ENCODE measurements around the gene MERTK. TPM values are rescaled to one million over a fixed set of nuclear protein-coding genes. Genes with fewer than 3 reads are reported as not detected.

The MERTK gene
- total and polyA plus RNA-seq, 2 of the 8 experiments (the other 6 are each of a cell fraction or from before 2014, with no cell fraction given): 6.5 to 7.0 TPM

DNA sequence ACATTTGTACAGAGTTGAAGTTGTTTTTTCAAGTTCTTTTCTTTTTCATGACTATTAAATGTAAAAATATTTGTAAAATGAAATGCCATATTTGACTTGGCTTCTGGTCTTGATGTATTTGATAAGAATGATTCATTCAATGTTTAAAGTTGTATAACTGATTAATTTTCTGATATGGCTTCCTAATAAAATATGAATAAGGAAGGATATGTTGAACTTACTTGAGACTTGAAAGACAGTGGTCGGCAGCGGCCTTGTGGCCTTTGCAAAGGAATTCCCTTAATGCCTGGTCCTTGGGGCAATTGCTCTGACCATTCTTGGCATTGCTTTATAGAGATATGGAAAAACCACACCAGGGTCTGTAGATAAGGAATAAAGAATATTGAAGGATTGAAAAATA is 130.8 kb downstream of the MERTK start (continued):
- TF ChIP-seq, protein P1, sequence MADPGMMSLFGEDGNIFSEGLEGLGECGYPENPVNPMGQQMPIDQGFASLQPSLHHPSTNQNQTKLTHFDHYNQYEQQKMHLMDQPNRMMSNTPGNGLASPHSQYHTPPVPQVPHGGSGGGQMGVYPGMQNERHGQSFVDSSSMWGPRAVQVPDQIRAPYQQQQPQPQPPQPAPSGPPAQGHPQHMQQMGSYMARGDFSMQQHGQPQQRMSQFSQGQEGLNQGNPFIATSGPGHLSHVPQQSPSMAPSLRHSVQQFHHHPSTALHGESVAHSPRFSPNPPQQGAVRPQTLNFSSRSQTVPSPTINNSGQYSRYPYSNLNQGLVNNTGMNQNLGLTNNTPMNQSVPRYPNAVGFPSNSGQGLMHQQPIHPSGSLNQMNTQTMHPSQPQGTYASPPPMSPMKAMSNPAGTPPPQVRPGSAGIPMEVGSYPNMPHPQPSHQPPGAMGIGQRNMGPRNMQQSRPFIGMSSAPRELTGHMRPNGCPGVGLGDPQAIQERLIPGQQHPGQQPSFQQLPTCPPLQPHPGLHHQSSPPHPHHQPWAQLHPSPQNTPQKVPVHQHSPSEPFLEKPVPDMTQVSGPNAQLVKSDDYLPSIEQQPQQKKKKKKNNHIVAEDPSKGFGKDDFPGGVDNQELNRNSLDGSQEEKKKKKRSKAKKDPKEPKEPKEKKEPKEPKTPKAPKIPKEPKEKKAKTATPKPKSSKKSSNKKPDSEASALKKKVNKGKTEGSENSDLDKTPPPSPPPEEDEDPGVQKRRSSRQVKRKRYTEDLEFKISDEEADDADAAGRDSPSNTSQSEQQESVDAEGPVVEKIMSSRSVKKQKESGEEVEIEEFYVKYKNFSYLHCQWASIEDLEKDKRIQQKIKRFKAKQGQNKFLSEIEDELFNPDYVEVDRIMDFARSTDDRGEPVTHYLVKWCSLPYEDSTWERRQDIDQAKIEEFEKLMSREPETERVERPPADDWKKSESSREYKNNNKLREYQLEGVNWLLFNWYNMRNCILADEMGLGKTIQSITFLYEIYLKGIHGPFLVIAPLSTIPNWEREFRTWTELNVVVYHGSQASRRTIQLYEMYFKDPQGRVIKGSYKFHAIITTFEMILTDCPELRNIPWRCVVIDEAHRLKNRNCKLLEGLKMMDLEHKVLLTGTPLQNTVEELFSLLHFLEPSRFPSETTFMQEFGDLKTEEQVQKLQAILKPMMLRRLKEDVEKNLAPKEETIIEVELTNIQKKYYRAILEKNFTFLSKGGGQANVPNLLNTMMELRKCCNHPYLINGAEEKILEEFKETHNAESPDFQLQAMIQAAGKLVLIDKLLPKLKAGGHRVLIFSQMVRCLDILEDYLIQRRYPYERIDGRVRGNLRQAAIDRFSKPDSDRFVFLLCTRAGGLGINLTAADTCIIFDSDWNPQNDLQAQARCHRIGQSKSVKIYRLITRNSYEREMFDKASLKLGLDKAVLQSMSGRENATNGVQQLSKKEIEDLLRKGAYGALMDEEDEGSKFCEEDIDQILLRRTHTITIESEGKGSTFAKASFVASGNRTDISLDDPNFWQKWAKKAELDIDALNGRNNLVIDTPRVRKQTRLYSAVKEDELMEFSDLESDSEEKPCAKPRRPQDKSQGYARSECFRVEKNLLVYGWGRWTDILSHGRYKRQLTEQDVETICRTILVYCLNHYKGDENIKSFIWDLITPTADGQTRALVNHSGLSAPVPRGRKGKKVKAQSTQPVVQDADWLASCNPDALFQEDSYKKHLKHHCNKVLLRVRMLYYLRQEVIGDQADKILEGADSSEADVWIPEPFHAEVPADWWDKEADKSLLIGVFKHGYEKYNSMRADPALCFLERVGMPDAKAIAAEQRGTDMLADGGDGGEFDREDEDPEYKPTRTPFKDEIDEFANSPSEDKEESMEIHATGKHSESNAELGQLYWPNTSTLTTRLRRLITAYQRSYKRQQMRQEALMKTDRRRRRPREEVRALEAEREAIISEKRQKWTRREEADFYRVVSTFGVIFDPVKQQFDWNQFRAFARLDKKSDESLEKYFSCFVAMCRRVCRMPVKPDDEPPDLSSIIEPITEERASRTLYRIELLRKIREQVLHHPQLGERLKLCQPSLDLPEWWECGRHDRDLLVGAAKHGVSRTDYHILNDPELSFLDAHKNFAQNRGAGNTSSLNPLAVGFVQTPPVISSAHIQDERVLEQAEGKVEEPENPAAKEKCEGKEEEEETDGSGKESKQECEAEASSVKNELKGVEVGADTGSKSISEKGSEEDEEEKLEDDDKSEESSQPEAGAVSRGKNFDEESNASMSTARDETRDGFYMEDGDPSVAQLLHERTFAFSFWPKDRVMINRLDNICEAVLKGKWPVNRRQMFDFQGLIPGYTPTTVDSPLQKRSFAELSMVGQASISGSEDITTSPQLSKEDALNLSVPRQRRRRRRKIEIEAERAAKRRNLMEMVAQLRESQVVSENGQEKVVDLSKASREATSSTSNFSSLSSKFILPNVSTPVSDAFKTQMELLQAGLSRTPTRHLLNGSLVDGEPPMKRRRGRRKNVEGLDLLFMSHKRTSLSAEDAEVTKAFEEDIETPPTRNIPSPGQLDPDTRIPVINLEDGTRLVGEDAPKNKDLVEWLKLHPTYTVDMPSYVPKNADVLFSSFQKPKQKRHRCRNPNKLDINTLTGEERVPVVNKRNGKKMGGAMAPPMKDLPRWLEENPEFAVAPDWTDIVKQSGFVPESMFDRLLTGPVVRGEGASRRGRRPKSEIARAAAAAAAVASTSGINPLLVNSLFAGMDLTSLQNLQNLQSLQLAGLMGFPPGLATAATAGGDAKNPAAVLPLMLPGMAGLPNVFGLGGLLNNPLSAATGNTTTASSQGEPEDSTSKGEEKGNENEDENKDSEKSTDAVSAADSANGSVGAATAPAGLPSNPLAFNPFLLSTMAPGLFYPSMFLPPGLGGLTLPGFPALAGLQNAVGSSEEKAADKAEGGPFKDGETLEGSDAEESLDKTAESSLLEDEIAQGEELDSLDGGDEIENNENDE (IDR thresholded peaks at IDR 0.05; ENCODE audit: insufficient replicate concordance, low read length): no peak
- no peak for TF ChIP-seq TAF7 (optimal IDR thresholded peaks at IDR 0.05; ENCODE audit: borderline replicate concordance, low read depth, low read length)
- no peak for TF ChIP-seq RFX5 (IDR thresholded peaks at IDR 0.05; ENCODE audit: borderline replicate concordance, low read depth, low read length)
- no peak for TF ChIP-seq KDM5A (IDR thresholded peaks at IDR 0.05; ENCODE audit: low read length)
- TF ChIP-seq BRCA1 (IDR thresholded peaks at IDR 0.05; ENCODE audit: low read depth, low read length): no peak
- no peak for TF ChIP-seq ATF2 (IDR thresholded peaks at IDR 0.05; ENCODE audit: low read length)
- TF ChIP-seq EGR1 (IDR thresholded peaks at IDR 0.05; ENCODE audit: borderline replicate concordance, low read depth, low read length): no peak
- TF ChIP-seq POLR2A (IDR thresholded peaks at IDR 0.05; ENCODE audit: control extremely low read depth in 1 of 2, low read depth in 2 of 2, low read length in 2 of 2): no peak
- no peak for TF ChIP-seq KDM4A (IDR thresholded peaks at IDR 0.05; ENCODE audit: low read depth, low read length, severe bottlenecking)
- TF ChIP-seq, protein P2, sequence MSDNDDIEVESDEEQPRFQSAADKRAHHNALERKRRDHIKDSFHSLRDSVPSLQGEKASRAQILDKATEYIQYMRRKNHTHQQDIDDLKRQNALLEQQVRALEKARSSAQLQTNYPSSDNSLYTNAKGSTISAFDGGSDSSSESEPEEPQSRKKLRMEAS (IDR thresholded peaks at IDR 0.05): no peak
- TF ChIP-seq TEAD4 (IDR thresholded peaks at IDR 0.05; ENCODE audit: low read depth, low read length): no peak

Measured in H1 (cell line).